Neural cell (in vitro differentiated cells): ENCODE data around the gene INAVA. TPM values are rescaled to one million over a fixed set of nuclear protein-coding genes. Genes with fewer than 3 reads are reported as not detected.

Source experiments
- H2AFZ ChIP-seq: fragments of 200-600, 300-800 bp; sonication (generic), shearing (Covaris generic); 2 replicates; pipeline ENCODE4 v1.6.0; 2014; ENCODE audit warnings: low read depth, mild to moderate bottlenecking, antibody characterized with exemption, low read length, moderate library complexity
- H3F3A ChIP-seq: fragments of 200-600 bp; shearing (Covaris generic); 2 replicates; pipeline ENCODE4 v1.6.1; 2016; ENCODE audit warnings: mild to moderate bottlenecking, moderate library complexity, mixed read lengths, antibody characterized with exemption, low read length; ENCODE audit not compliant: insufficient read depth, poor library complexity, severe bottlenecking
- H3K27ac ChIP-seq: fragments of 200-600, 300-800 bp; sonication (generic), shearing (Covaris generic); 2 replicates; pipeline ENCODE4 v1.5.1; 2014; ENCODE audit warnings: mild to moderate bottlenecking, low read length, moderate library complexity
- H3K27me3 ChIP-seq: fragments of 300-800, 200-600 bp; sonication (generic), shearing (Covaris generic); 2 replicates; pipeline ENCODE4 v1.6.0; 2014; ENCODE audit warnings: mild to moderate bottlenecking, low read depth, low read length, moderate library complexity; ENCODE audit not compliant: insufficient read depth
- H3K36me3 ChIP-seq: fragments of 300-800, 200-600 bp; sonication (generic), shearing (Covaris generic); 2 replicates; pipeline ENCODE4 v1.5.1; 2014; ENCODE audit warnings: mild to moderate bottlenecking, antibody characterized with exemption, low read length, moderate library complexity; ENCODE audit not compliant: insufficient read depth
- H3K4me2 ChIP-seq: fragments of 300-800, 200-600 bp; sonication (generic), shearing (Covaris generic); 2 replicates; pipeline ENCODE4 v1.6.0; 2014; ENCODE audit warnings: mild to moderate bottlenecking, low read length
- H3K4me3 ChIP-seq: fragments of 300-800, 200-600 bp; sonication (generic), shearing (Covaris generic); 2 replicates; pipeline ENCODE4 v1.5.1; 2014; ENCODE audit warnings: mild to moderate bottlenecking, low read length, moderate library complexity
- H3K79me2 ChIP-seq: fragments of 200-600 bp; shearing (Covaris generic); replicated peaks from 2 replicates; pipeline ENCODE4 v1.6.0; 2014; ENCODE audit warnings: mild to moderate bottlenecking, low read length, moderate library complexity; ENCODE audit not compliant: insufficient read depth
- H3K9ac ChIP-seq: fragments of 300-800, 200-600 bp; sonication (generic), shearing (Covaris generic); 2 replicates; pipeline ENCODE4 v1.6.1; 2016; ENCODE audit warnings: mild to moderate bottlenecking, low read length, mixed read lengths
- H3K9me2 ChIP-seq: fragments of 200-600 bp; shearing (Covaris generic); 2 replicates; pipeline ENCODE4 v1.6.1; 2016; ENCODE audit warnings: mild to moderate bottlenecking, low read length, mixed read lengths; ENCODE audit not compliant: insufficient read depth
- H3K9me3 ChIP-seq: fragments of 200-600, 300-800 bp; sonication (generic), shearing (Covaris generic); 2 replicates; pipeline ENCODE4 v1.6.1; 2016; ENCODE audit warnings: mild to moderate bottlenecking, mixed run types, low read length, moderate library complexity, mixed read lengths
- H4K20me1 ChIP-seq: fragments of 200-600 bp; shearing (Covaris generic); 2 replicates; pipeline ENCODE4 v1.6.1; 2016; ENCODE audit warnings: mild to moderate bottlenecking, mixed run types; ENCODE audit not compliant: insufficient read depth
- EP300 ChIP-seq: fragments of 450-650 bp; conservative IDR thresholded peaks from 2 replicates; pipeline ENCODE4 v1.6.1; 2014; ENCODE audit warnings: antibody characterized with exemption, mild to moderate bottlenecking, moderate library complexity; ENCODE audit not compliant: poor library complexity, severe bottlenecking
- EZH2 ChIP-seq: fragments of 200-600, 300-800 bp; shearing (Covaris generic), sonication (generic); IDR thresholded peaks from 2 replicates; pipeline ENCODE4 v1.6.1; 2014; ENCODE audit warnings: antibody characterized with exemption, low read length, borderline replicate concordance, mild to moderate bottlenecking; ENCODE audit not compliant: insufficient read depth, poor library complexity, severe bottlenecking
- MXI1 ChIP-seq: fragments of 450-650 bp; conservative IDR thresholded peaks from 2 replicates; pipeline ENCODE4 v1.6.1; 2014; ENCODE audit warnings: antibody characterized with exemption, mild to moderate bottlenecking; ENCODE audit not compliant: poor library complexity, severe bottlenecking
- POLR2AphosphoS5 ChIP-seq: IDR thresholded peaks from 2 replicates; pipeline ENCODE4 v1.6.1; 2012
- RAD21 ChIP-seq: fragments of 450-650 bp; conservative IDR thresholded peaks from 2 replicates; pipeline ENCODE4 v1.6.1; 2014; ENCODE audit warnings: antibody characterized with exemption, mild to moderate bottlenecking, moderate library complexity
- SMC3 ChIP-seq: fragments of 450-650 bp; conservative IDR thresholded peaks from 2 replicates; pipeline ENCODE4 v1.6.1; 2014; ENCODE audit warnings: antibody characterized with exemption, mild to moderate bottlenecking, moderate library complexity; ENCODE audit not compliant: poor library complexity
- TAF1 ChIP-seq: IDR thresholded peaks from 2 replicates; pipeline ENCODE4 v1.6.1; 2012; ENCODE audit warnings: low read depth
- polyA plus RNA-seq: library from polyadenylated mRNA; depleted of rRNA; stranded (reverse); fragments of >200 nt; gene quantifications from 2 replicates; pipeline ENCODE4 v1.2.3, GENCODE V29; 2014
- TF ChIP-seq, protein P1 (sequence below): IDR thresholded peaks from 2 replicates; pipeline ENCODE4 v1.6.1; 2012; ENCODE audit warnings: borderline replicate concordance
- TF ChIP-seq, protein P2 (sequence below): fragments of 450-650 bp; IDR thresholded peaks from 2 replicates; pipeline ENCODE4 v1.5.1; 2014; ENCODE audit warnings: antibody characterized with exemption, mild to moderate bottlenecking, moderate library complexity; ENCODE audit not compliant: poor library complexity, severe bottlenecking

Gene INAVA
- polyA plus RNA-seq, 1 donor from 2014 or later: 1.3 TPM

DNA sequence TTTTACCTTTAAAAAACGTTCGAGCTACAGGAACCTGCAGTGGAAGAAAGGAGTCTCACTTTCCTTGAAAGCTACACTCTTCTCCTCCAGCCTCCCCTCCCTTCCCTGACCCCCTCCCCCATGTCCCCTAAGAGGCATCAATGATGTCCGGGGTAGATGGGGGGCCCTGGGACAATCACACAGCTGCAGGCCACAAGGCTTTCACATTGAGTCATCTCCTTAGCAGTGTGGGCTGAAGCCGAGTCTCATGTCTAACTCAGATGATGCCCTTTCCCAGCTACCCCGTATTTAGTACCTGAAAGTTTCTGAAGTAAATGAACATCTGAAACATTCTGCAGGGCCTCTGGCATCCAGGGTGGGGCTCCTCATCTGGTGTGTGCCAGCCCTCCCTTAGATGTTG lies 28.2 kb upstream of the INAVA start:
- Histone ChIP-seq H2AFZ (no peak overlapping the region), H4K20me1 (no peaks in the 10 kb centered on the region), H3K4me3 (no peak overlapping the region), H3K36me3 (peaks cover 4% of the 10 kb centered on the region), H3K9ac (no peak overlapping the region), H3K9me3 (no peaks in the 10 kb centered on the region), H3K4me2 (no peak overlapping the region), H3F3A (no peaks in the 10 kb centered on the region), H3K9me2 (no peaks in the 10 kb centered on the region), H3K27me3 (no peaks in the 10 kb centered on the region), H3K27ac (no peak overlapping the region), H3K79me2 (no peaks in the 10 kb centered on the region)
- TF ChIP-seq POLR2AphosphoS5 (no peak), MXI1 (no peak), TAF1 (no peak), SMC3 (no peak), EZH2 (no peak), RAD21 (no peak), EP300 (no peak)
- TF ChIP-seq, protein P1, sequence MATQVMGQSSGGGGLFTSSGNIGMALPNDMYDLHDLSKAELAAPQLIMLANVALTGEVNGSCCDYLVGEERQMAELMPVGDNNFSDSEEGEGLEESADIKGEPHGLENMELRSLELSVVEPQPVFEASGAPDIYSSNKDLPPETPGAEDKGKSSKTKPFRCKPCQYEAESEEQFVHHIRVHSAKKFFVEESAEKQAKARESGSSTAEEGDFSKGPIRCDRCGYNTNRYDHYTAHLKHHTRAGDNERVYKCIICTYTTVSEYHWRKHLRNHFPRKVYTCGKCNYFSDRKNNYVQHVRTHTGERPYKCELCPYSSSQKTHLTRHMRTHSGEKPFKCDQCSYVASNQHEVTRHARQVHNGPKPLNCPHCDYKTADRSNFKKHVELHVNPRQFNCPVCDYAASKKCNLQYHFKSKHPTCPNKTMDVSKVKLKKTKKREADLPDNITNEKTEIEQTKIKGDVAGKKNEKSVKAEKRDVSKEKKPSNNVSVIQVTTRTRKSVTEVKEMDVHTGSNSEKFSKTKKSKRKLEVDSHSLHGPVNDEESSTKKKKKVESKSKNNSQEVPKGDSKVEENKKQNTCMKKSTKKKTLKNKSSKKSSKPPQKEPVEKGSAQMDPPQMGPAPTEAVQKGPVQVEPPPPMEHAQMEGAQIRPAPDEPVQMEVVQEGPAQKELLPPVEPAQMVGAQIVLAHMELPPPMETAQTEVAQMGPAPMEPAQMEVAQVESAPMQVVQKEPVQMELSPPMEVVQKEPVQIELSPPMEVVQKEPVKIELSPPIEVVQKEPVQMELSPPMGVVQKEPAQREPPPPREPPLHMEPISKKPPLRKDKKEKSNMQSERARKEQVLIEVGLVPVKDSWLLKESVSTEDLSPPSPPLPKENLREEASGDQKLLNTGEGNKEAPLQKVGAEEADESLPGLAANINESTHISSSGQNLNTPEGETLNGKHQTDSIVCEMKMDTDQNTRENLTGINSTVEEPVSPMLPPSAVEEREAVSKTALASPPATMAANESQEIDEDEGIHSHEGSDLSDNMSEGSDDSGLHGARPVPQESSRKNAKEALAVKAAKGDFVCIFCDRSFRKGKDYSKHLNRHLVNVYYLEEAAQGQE: no peak
- TF ChIP-seq, protein P2, sequence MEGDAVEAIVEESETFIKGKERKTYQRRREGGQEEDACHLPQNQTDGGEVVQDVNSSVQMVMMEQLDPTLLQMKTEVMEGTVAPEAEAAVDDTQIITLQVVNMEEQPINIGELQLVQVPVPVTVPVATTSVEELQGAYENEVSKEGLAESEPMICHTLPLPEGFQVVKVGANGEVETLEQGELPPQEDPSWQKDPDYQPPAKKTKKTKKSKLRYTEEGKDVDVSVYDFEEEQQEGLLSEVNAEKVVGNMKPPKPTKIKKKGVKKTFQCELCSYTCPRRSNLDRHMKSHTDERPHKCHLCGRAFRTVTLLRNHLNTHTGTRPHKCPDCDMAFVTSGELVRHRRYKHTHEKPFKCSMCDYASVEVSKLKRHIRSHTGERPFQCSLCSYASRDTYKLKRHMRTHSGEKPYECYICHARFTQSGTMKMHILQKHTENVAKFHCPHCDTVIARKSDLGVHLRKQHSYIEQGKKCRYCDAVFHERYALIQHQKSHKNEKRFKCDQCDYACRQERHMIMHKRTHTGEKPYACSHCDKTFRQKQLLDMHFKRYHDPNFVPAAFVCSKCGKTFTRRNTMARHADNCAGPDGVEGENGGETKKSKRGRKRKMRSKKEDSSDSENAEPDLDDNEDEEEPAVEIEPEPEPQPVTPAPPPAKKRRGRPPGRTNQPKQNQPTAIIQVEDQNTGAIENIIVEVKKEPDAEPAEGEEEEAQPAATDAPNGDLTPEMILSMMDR: no peak

DNA sequence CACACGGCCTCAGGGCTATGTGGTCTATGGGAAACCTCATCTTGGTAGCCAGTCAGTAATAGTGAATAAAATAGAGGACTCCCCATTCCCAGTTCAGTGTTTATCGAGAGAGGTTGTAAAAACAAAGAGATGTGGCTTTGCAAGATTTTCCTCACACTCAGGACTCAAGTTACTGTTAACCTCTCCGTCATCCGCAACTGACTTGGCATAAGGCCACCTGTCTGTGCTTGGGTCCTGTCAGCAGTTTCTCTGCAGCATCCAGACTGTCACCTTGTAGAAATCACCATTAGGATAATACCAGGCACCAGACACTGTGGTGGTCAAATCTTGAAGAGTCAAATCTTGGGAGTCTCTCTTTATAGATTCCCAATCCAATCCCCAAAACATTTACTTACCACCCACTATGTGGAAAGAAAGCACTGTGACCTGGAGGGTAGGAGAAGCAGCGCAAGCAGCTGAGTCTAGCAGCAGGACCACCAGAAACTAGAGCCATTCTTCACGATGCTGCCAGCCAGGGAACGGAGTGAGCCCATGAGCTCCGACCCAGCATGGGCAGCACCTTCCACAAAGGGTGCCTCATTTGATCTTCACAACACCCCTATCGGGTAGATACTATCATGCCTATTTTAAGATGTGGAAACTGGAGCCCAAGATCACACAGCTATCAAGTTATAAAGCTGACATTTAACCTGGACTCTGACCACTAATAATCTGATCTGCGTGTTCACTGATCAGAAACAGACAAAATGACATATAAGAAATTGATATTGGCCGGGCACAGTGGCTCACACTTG lies 27.5 kb upstream of the INAVA start:
- Histone ChIP-seq H2AFZ (no peak overlapping the region), H3F3A (no peaks in the 10 kb centered on the region), H3K4me2 (no peak overlapping the region), H3K79me2 (no peaks in the 10 kb centered on the region), H3K36me3 (peaks cover 4% of the 10 kb centered on the region), H3K9me2 (no peaks in the 10 kb centered on the region), H3K27ac (no peak overlapping the region), H3K9me3 (no peaks in the 10 kb centered on the region), H3K27me3 (no peaks in the 10 kb centered on the region), H4K20me1 (no peaks in the 10 kb centered on the region), H3K9ac (no peak overlapping the region), H3K4me3 (no peak overlapping the region)
- TF ChIP-seq TAF1: no peak
- no peak for TF ChIP-seq POLR2AphosphoS5
- no peak for TF ChIP-seq RAD21
- TF ChIP-seq, protein P1: no peak
- TF ChIP-seq SMC3: no peak
- TF ChIP-seq MXI1: no peak
- TF ChIP-seq, protein P2: no peak
- no peak for TF ChIP-seq EP300
- no peak for TF ChIP-seq EZH2
